Neural progenitor cell (in vitro differentiated cells): ENCODE measurements around the gene HMGXB4.

Experiments
- EZH2 ChIP-seq: fragments of 200-600 bp; sonication (generic); IDR thresholded peaks from 2 replicates; pipeline ENCODE4 v1.6.1; 2017; ENCODE audit warnings: antibody characterized with exemption, mild to moderate bottlenecking, moderate library complexity
- EZH2phosphoT487 ChIP-seq: fragments of 200-600 bp; sonication (generic); IDR thresholded peaks from 2 replicates; pipeline ENCODE4 v1.6.1; 2017; ENCODE audit warnings: antibody characterized with exemption
- TF ChIP-seq, protein P1 (sequence below): fragments of 200-600 bp; sonication (generic); IDR thresholded peaks from 2 replicates; pipeline ENCODE4 v1.5.1; 2017; ENCODE audit warnings: antibody characterized with exemption, mild to moderate bottlenecking

DNA sequence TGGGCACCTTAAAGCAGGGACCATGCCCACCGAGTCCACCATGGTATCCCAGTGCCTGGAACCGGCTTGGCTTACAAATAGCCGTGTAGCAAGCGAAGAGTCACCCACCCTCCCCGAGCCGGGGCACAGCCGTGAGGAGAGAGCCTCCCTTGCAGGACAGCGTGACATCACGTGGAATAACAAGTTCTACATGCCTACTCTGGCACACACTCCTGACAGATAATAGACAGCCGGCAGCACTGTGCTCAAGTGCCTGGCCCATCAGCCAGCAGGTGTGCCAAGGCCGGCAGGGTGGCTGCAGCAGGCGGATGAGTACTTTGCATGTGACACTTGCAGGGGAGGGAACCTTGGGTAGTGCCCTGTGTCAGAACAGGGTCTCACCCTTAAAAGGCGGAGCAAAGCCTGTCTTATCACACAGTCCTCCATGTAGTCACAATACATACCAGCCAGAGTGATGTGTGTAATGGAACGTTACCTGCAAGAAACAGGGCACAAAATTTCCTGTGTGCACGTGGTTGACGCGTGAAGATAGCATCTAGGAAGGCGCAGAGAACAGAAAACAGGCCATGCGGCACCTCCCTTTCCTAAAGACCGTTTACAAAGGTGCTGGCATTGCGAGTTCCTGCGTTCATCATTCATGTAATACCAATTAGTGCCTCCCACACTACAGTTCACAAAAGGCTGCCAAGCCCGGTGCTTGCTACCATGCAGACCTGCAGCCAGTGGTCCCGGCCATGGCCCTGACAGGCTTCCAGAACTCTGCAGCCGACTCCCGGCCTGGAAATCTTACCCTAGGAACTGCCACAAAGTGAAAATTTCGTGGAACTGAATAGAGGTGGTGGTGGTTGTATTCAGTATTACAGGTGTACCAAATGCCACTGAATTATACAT lies 58.8 kb downstream of the HMGXB4 start:
- TF ChIP-seq, protein P1, sequence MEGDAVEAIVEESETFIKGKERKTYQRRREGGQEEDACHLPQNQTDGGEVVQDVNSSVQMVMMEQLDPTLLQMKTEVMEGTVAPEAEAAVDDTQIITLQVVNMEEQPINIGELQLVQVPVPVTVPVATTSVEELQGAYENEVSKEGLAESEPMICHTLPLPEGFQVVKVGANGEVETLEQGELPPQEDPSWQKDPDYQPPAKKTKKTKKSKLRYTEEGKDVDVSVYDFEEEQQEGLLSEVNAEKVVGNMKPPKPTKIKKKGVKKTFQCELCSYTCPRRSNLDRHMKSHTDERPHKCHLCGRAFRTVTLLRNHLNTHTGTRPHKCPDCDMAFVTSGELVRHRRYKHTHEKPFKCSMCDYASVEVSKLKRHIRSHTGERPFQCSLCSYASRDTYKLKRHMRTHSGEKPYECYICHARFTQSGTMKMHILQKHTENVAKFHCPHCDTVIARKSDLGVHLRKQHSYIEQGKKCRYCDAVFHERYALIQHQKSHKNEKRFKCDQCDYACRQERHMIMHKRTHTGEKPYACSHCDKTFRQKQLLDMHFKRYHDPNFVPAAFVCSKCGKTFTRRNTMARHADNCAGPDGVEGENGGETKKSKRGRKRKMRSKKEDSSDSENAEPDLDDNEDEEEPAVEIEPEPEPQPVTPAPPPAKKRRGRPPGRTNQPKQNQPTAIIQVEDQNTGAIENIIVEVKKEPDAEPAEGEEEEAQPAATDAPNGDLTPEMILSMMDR, result no peak
- no peak for TF ChIP-seq EZH2
- TF ChIP-seq EZH2phosphoT487, result no peak
